GM12878 (cell line): Measurements from ENCODE around the gene BRD9. TPM values are rescaled to one million over a fixed set of nuclear protein-coding genes. Genes with fewer than 3 reads are reported as not detected.

Experiments used
- ATAC-seq: fragments of 200-7000 bp; cut with Tn5 transposase; 3 replicates; pipeline ENCODE4 v1.9.1; 2020; ENCODE audit warnings: mild to moderate bottlenecking, moderate library complexity
- BruUV-seq: library from RNA; stranded (reverse); fragments of 400-500 nt; replicated peaks from 2 replicates; lab custom pipeline; 2021; lab: Mats Ljungman, UMichigan
- CTCF ChIA-PET: fragments of 300-600 bp; sonication (Branson Sonifier 250); formaldehyde crosslinking; extraction: SDS; loops from one replicate; lab custom pipeline; 2021; ENCODE audit warnings: inconsistent platforms; lab: Yijun Ruan, JAX
- POLR2A ChIA-PET: fragments of 350-600 bp; formaldehyde crosslinking; extraction: SDS; loops from one replicate; lab custom pipeline; 2021; ENCODE audit warnings: inconsistent platforms; lab: Charles Lee
- RAD21 ChIA-PET: fragments of 300-600 bp; sonication (Branson Sonifier 250); formaldehyde crosslinking; loops from one replicate; lab custom pipeline; 2023; ENCODE audit warnings: antibody characterized with exemption; ENCODE audit not compliant: unreplicated experiment; lab: Charles Lee
- SMC1A ChIA-PET: fragments of 300-600 bp; sonication (Branson Sonifier 250); formaldehyde crosslinking; loops from one replicate; lab custom pipeline; 2023; ENCODE audit not compliant: unreplicated experiment, uncharacterized antibody; lab: Charles Lee
- DNase-seq: peaks from one replicate; pipeline ENCODE4 v3.0.0-alpha.2; 2011; ENCODE audit warnings: low read depth, low spot score
- FAIRE-seq: peaks from 3 replicates; lab custom pipeline; 2011; peaks lifted over from hg19 to GRCh38; lab: Jason Lieb, UNC
- H2AFZ ChIP-seq: 2 replicates; pipeline ENCODE4 v1.6.0; 2011; ENCODE audit warnings: low read depth, low read length, control low read depth; ENCODE audit not compliant: control insufficient read depth
- H3K27ac ChIP-seq: 2 replicates; pipeline ENCODE4 v1.5.1; 2011; ENCODE audit warnings: control low read depth; ENCODE audit not compliant: control insufficient read depth, insufficient read depth
- H3K27me3 ChIP-seq, 2 experiments: replicated peaks in 1 of 2; 2 replicates each; pipeline versions ENCODE4 v1.6.0 to v1.6.1; 2011; ENCODE audit warnings: low read length in 1 of 2; ENCODE audit not compliant: control insufficient read depth in 2 of 2, insufficient read depth in 2 of 2
- H3K36me3 ChIP-seq, 2 experiments: 2 replicates each; pipeline ENCODE4 v1.5.1; 2011; ENCODE audit warnings: low read length in 1 of 2; ENCODE audit not compliant: control insufficient read depth in 2 of 2, insufficient read depth in 2 of 2
- H3K4me1 ChIP-seq: 2 replicates; pipeline ENCODE4 v1.6.1; 2011; ENCODE audit warnings: mild to moderate bottlenecking, low read length, moderate library complexity, mixed read lengths; ENCODE audit not compliant: control insufficient read depth, insufficient read depth
- H3K4me2 ChIP-seq: 2 replicates; pipeline ENCODE4 v1.6.0; 2011; ENCODE audit warnings: control low read depth; ENCODE audit not compliant: control insufficient read depth, insufficient read depth
- H3K4me3 ChIP-seq: fragments of 200-600 bp; sonication (generic); 2 replicates; pipeline ENCODE4 v1.5.1; 2016
- H3K79me2 ChIP-seq: 2 replicates; pipeline ENCODE4 v1.6.0; 2011; ENCODE audit warnings: low read length; ENCODE audit not compliant: control insufficient read depth, insufficient read depth
- H3K9ac ChIP-seq: 2 replicates; pipeline ENCODE4 v1.8.0; 2011; ENCODE audit warnings: low read length, control low read depth, mixed read lengths; ENCODE audit not compliant: control insufficient read depth, insufficient read depth
- H3K9me3 ChIP-seq: replicated peaks from 3 replicates; pipeline ENCODE4 v1.5.1; 2011; ENCODE audit warnings: mild to moderate bottlenecking, low read length; ENCODE audit not compliant: control insufficient read depth, insufficient read depth
- H4K20me1 ChIP-seq: 2 replicates; pipeline ENCODE4 v1.6.0; 2011; ENCODE audit not compliant: control insufficient read depth, insufficient read depth
- ATF2 ChIP-seq: IDR thresholded peaks from 2 replicates; pipeline ENCODE4 v1.6.1; 2012; ENCODE audit warnings: low read length, inconsistent platforms
- ATF3 ChIP-seq: IDR thresholded peaks from 2 replicates; pipeline ENCODE4 v1.6.1; 2011; ENCODE audit warnings: low read depth, mild to moderate bottlenecking, low read length, moderate library complexity, borderline replicate concordance; ENCODE audit errors: extremely low read depth
- CREB1 ChIP-seq: IDR thresholded peaks from 2 replicates; pipeline ENCODE4 v1.6.1; 2012; ENCODE audit warnings: low read depth, mild to moderate bottlenecking, inconsistent platforms
- FOS ChIP-seq: IDR thresholded peaks from 3 replicates; pipeline ENCODE4 v1.6.1; 2011; ENCODE audit warnings: borderline replicate concordance; ENCODE audit not compliant: insufficient read length; ENCODE audit errors: extremely low read depth
- HDAC2 ChIP-seq: fragments of 200-600 bp; sonication (generic); IDR thresholded peaks from 2 replicates; pipeline ENCODE4 v1.6.1; 2017
- KAT2A ChIP-seq: conservative IDR thresholded peaks from 2 replicates; pipeline ENCODE4 v1.6.1; 2011; ENCODE audit warnings: low read depth, low read length; ENCODE audit not compliant: control insufficient read depth
- NFIC ChIP-seq: IDR thresholded peaks from 2 replicates; pipeline ENCODE4 v1.6.1; 2012; ENCODE audit warnings: low read depth, mild to moderate bottlenecking, inconsistent platforms, low read length, moderate library complexity
- NFYA ChIP-seq: IDR thresholded peaks from 2 replicates; pipeline ENCODE4 v1.6.1; 2011; ENCODE audit warnings: low read depth, mild to moderate bottlenecking, low read length, improper control_type of control experiment, borderline replicate concordance
- NR2C1 ChIP-seq: fragments of 450-650 bp; IDR thresholded peaks from 2 replicates; pipeline ENCODE4 v1.6.1; 2017; ENCODE audit warnings: antibody characterized with exemption, mild to moderate bottlenecking, moderate library complexity
- NR2C2 ChIP-seq: IDR thresholded peaks from 2 replicates; pipeline ENCODE4 v1.6.1; 2011; ENCODE audit warnings: borderline replicate concordance, low read depth; ENCODE audit not compliant: control insufficient read depth, insufficient read length
- NRF1 ChIP-seq: conservative IDR thresholded peaks from 2 replicates; pipeline ENCODE4 v1.6.1; 2011; ENCODE audit warnings: mild to moderate bottlenecking, low read depth, low read length, improper control_type of control experiment
- POLR2AphosphoS5 ChIP-seq: IDR thresholded peaks from 2 replicates; pipeline ENCODE4 v1.6.1; 2011; ENCODE audit warnings: mild to moderate bottlenecking, low read length, inconsistent platforms
- RUNX3 ChIP-seq: IDR thresholded peaks from 2 replicates; pipeline ENCODE4 v1.6.1; 2012; ENCODE audit warnings: low read length, inconsistent platforms
- SMAD5 ChIP-seq: IDR thresholded peaks from 2 replicates; pipeline ENCODE4 v1.6.1; 2016; ENCODE audit warnings: antibody characterized with exemption, low read depth
- SMC3 ChIP-seq: IDR thresholded peaks from 2 replicates; pipeline ENCODE4 v1.6.1; 2011; ENCODE audit warnings: low read length, improper control_type of control experiment, borderline replicate concordance
- TCF7 ChIP-seq: IDR thresholded peaks from 2 replicates; pipeline ENCODE4 v1.6.1; 2014; ENCODE audit warnings: antibody characterized with exemption, borderline replicate concordance
- YBX1 ChIP-seq: fragments of 450-650 bp; IDR thresholded peaks from 2 replicates; pipeline ENCODE4 v1.6.1; 2016; ENCODE audit warnings: antibody characterized with exemption
- ZNF592 ChIP-seq: fragments of 450-650 bp; IDR thresholded peaks from 2 replicates; pipeline ENCODE4 v1.6.1; 2017; ENCODE audit warnings: mild to moderate bottlenecking, moderate library complexity
- WGBS: methylation state at CpG from one replicate; pipeline ENCODE4 v1.1.6; 2016; ENCODE audit warnings: low lambda C conversion rate; ENCODE audit not compliant: insufficient replicate concordance, insufficient coverage; ENCODE audit errors: missing lambda C conversion rate; 5-methylcytosine and 5-hydroxymethylcytosine counted together
- in situ Hi-C: fragments of 300-500 bp; cut with MboI; formaldehyde crosslinking; loops from 9 replicates; pipeline ENCODE4 v1.14.3; 2018; ENCODE audit warnings: mixed read lengths
- intact Hi-C: fragments of 100-400 bp; cut with micrococcal nuclease; formaldehyde crosslinking; loops from one replicate; pipeline ENCODE4 v1.14.2; 2022; ENCODE audit not compliant: unreplicated experiment
- polyA plus RNA-seq, 11 experiments: library from polyadenylated mRNA; depleted of rRNA in 4 of 11; unstranded in 6 of 11; stranded (reverse) in 5 of 11; fragments of >200 nt; fragmentation: Nextera tagmentation in 4 of 11; fragmentation: Illumina TruSeq in 1 of 11; extraction: Ambion mirVana in 4 of 11; extraction: Trizol in 1 of 11; gene quantifications; 1 replicate in 1 of 11; 2 replicates in 10 of 11; pipeline versions ENCODE4 v1.2.1 to v1.2.3, GENCODE V29; 2011 to 2016; ENCODE audit warnings: inconsistent platforms in 2 of 11, missing spikeins in 2 of 11, low read depth in 1 of 11
- total RNA-seq, 4 experiments: library from RNA; depleted of rRNA in 3 of 4; stranded (reverse); fragments of >200 nt in 3 of 4; fragmentation: Illumina TruSeq in 1 of 4; extraction: Trizol in 1 of 4; gene quantifications; 2 replicates each; pipeline versions ENCODE4 v1.2.1 to v1.2.3, GENCODE V29; 2013 to 2021
- TF ChIP-seq, protein P1 (sequence below): fragments of 450-650 bp; IDR thresholded peaks from 2 replicates; pipeline ENCODE4 v1.6.1; 2017; ENCODE audit warnings: low read depth, mild to moderate bottlenecking, moderate library complexity

The BRD9 gene
- total and polyA plus RNA-seq, 10 of the 15 experiments (the other 5 are each of a cell fraction or from before 2014, with no cell fraction given) = 2.0 to 48.6 (median 32.4) TPM

GRCh38 chr5:858726-859125 lies 33.9 kb downstream of the BRD9 start:
- TF ChIP-seq YBX1 = no peak
- TF ChIP-seq NR2C1 = no peak
- TF ChIP-seq POLR2AphosphoS5 = no peak
- TF ChIP-seq ATF3 = no peak
- TF ChIP-seq CREB1 = no peak
- no peak for TF ChIP-seq NFYA
- no peak for TF ChIP-seq FOS
- TF ChIP-seq, protein P1, sequence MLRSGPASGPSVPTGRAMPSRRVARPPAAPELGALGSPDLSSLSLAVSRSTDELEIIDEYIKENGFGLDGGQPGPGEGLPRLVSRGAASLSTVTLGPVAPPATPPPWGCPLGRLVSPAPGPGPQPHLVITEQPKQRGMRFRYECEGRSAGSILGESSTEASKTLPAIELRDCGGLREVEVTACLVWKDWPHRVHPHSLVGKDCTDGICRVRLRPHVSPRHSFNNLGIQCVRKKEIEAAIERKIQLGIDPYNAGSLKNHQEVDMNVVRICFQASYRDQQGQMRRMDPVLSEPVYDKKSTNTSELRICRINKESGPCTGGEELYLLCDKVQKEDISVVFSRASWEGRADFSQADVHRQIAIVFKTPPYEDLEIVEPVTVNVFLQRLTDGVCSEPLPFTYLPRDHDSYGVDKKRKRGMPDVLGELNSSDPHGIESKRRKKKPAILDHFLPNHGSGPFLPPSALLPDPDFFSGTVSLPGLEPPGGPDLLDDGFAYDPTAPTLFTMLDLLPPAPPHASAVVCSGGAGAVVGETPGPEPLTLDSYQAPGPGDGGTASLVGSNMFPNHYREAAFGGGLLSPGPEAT = no peak
- TF ChIP-seq NFIC = no peak
- TF ChIP-seq NRF1 = no peak
- no peak for TF ChIP-seq HDAC2
- TF ChIP-seq KAT2A = no peak
- no peak for TF ChIP-seq SMAD5
- TF ChIP-seq SMC3 = no peak
- TF ChIP-seq RUNX3 = no peak
- no peak for TF ChIP-seq ATF2
- TF ChIP-seq ZNF592 = no peak
- no peak for TF ChIP-seq TCF7
- no peak for TF ChIP-seq NR2C2
- Histone ChIP-seq H3K4me1 (no peaks in the 10 kb centered on the region), H2AFZ (no peak overlapping the region), H3K79me2 (no peaks in the 10 kb centered on the region), H3K27ac (no peak overlapping the region), H3K27me3 (no peaks in the 10 kb centered on the region), H3K9ac (no peak overlapping the region), H3K9me3 (no peaks in the 10 kb centered on the region), H4K20me1 (no peaks in the 10 kb centered on the region), H3K4me2 (no peak overlapping the region), H3K36me3 (peaks cover 5 to 7% of the 10 kb centered on the region in 2 experiments; a peak in 3 of 4 replicates), H3K4me3 (no peak overlapping the region)
- ChIA-PET CTCF (no interaction called here), SMC1A (no interaction called here), POLR2A (no interaction called here), RAD21 (no interaction called here)
- in situ Hi-C loops = no loop called here
- no TSS peak for BruUV-seq
- WGBS = 90% methylated on average over 11 of the region's 11 CpGs
- no peak for FAIRE-seq
- ATAC-seq = no peak
- intact Hi-C loops = no loop called here
- no peak for DNase-seq
